Mononuclear cell (primary cell): ENCODE results near the gene CTSL. TPM values are rescaled to one million over a fixed set of nuclear protein-coding genes. Genes with fewer than 3 reads are reported as not detected.

Experiments
- H3K27me3 ChIP-seq: 2 replicates; pipeline ENCODE4 v1.6.0; 2011; ENCODE audit warnings: low read length, control low read depth; ENCODE audit not compliant: insufficient read depth
- H3K4me1 ChIP-seq: 2 replicates; pipeline ENCODE4 v1.5.1; 2011; ENCODE audit warnings: mild to moderate bottlenecking, low read length, control low read depth; ENCODE audit not compliant: insufficient read depth
- H3K4me3 ChIP-seq: 2 replicates; pipeline ENCODE4 v1.5.1; 2011; ENCODE audit warnings: mild to moderate bottlenecking, low read length, moderate library complexity
- H3K9me3 ChIP-seq: 2 replicates; pipeline ENCODE4 v1.5.1; 2011; ENCODE audit warnings: low read depth, mild to moderate bottlenecking, control low read depth, low read length
- total RNA-seq: library from RNA; depleted of rRNA; stranded (reverse); fragments of >200 nt; gene quantifications from one replicate; pipeline ENCODE4 v1.2.3, GENCODE V29; 2012

Gene CTSL
- total RNA-seq, 1 donor, result 11.0 TPM

DNA sequence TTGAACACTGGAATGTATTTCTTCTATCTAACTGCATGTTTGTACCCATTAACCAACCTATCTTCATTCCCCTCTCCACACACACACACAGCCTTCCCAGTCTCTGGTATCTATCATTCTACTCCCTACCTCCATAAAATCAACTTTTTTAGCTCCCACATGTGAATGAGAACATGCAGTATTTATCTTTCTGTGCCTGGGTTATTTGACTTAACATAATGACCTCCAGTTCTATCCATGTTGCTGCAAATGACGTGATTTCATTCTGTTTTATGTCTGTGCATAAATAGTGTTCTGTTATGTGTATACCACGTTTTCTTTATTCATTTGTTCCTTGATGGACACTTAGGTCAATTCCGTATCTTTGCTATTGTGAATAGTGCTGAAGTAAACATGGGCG is 38.7 kb upstream of the CTSL start:
- Histone ChIP-seq H3K4me1 (peaks cover 19% of the 10 kb centered on the region), H3K27me3 (no peaks in the 10 kb centered on the region), H3K4me3 (no peak overlapping the region), H3K9me3 (no peaks in the 10 kb centered on the region)

- no peaks in the 10 kb centered on the region for H3K9me3 ChIP-seq
- no peaks in the 10 kb centered on the region for H3K4me1 ChIP-seq
- no peaks in the 10 kb centered on the region for H3K27me3 ChIP-seq
- no peak overlapping the region for H3K4me3 ChIP-seq
Observed at GRCh38 chr9:87694236-87694755, 31.6 kb upstream of the CTSL start.

DNA sequence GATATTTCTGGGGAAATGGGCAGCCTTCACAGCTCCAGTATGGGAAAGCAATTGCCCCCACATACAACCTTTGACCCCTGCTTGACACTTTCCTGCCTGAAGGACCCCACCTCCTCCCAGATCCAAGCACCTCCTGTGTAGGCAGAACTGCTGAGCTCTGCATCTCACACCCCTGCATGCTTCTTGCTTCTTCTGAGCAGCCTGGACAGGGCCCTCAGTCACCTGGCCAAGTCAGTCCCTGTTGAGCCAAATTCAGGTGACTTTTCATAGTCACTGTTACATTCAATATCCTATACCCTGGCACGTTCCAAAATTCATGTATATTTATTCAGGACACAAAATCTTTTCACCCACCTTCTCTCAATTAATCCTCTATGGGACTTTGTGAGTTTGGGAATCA is 30.4 kb upstream of the CTSL start:
- H3K9me3 ChIP-seq, result no peaks in the 10 kb centered on the region
- no peak overlapping the region for H3K4me3 ChIP-seq
- H3K4me1 ChIP-seq, result no peaks in the 10 kb centered on the region
- H3K27me3 ChIP-seq, result no peaks in the 10 kb centered on the region

- no peak overlapping the region for H3K4me3 ChIP-seq
- H3K9me3 ChIP-seq, result no peaks in the 10 kb centered on the region
- H3K27me3 ChIP-seq, result no peaks in the 10 kb centered on the region
- H3K4me1 ChIP-seq, result no peaks in the 10 kb centered on the region
Observed at GRCh38 chr9:87696641-87697040, 29.3 kb upstream of the CTSL start.

- Histone ChIP-seq H3K27me3 (no peaks in the 10 kb centered on the region), H3K9me3 (no peaks in the 10 kb centered on the region), H3K4me1 (no peaks in the 10 kb centered on the region), H3K4me3 (no peak overlapping the region)
Observed at GRCh38 chr9:87698069-87698809, 27.7 kb upstream of the CTSL start.

DNA sequence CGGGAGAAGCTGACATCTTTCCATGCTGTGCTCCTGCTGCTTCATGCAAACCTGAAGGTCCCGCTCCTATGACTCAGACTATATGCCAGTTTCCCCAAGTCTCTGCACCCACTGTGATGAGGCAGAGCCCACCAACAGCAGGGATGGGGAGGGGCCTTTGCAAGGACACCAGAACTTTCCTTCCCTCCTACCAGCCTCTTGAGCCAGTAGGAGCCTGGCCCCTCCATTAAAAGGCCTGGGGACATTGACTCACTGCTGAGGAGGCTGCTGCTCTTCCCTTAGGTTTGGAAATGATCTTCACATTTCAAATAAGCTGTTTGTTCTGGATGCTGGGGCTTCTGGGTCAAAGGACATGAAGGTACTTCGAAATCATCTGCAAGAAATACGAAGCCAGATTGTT is 26.1 kb upstream of the CTSL start:
- no peaks in the 10 kb centered on the region for H3K9me3 ChIP-seq
- H3K27me3 ChIP-seq, result no peaks in the 10 kb centered on the region
- no peak overlapping the region for H3K4me3 ChIP-seq
- H3K4me1 ChIP-seq, result no peaks in the 10 kb centered on the region

GRCh38 chr9:87701491-87701890 is 24.4 kb upstream of the CTSL start:
- Histone ChIP-seq H3K4me3 (no peak overlapping the region), H3K4me1 (no peaks in the 10 kb centered on the region), H3K27me3 (no peaks in the 10 kb centered on the region), H3K9me3 (no peaks in the 10 kb centered on the region)

GRCh38 chr9:87701931-87702421 is 23.9 kb upstream of the CTSL start:
- Histone ChIP-seq H3K9me3 (no peaks in the 10 kb centered on the region), H3K27me3 (no peaks in the 10 kb centered on the region), H3K4me1 (no peaks in the 10 kb centered on the region), H3K4me3 (no peak overlapping the region)

GRCh38 chr9:87702921-87703320 is 23.0 kb upstream of the CTSL start:
- no peaks in the 10 kb centered on the region for H3K27me3 ChIP-seq

GRCh38 chr9:87703636-87704276 is 22.2 kb upstream of the CTSL start:
- no peaks in the 10 kb centered on the region for H3K9me3 ChIP-seq
- H3K4me1 ChIP-seq, result peaks cover 9% of the 10 kb centered on the region
- no peak overlapping the region for H3K4me3 ChIP-seq
- no peaks in the 10 kb centered on the region for H3K27me3 ChIP-seq

More at GRCh38 chr9:87702921-87703320, 23.0 kb upstream of the CTSL start:
- no peak overlapping the region for H3K4me3 ChIP-seq
- peaks cover 3% of the 10 kb centered on the region for H3K4me1 ChIP-seq
- H3K9me3 ChIP-seq, result no peaks in the 10 kb centered on the region

GRCh38 chr9:87704342-87704741 is 21.6 kb upstream of the CTSL start:
- no peak overlapping the region for H3K4me3 ChIP-seq
- no peaks in the 10 kb centered on the region for H3K27me3 ChIP-seq
- H3K9me3 ChIP-seq, result no peaks in the 10 kb centered on the region
- peaks cover 15% of the 10 kb centered on the region for H3K4me1 ChIP-seq

DNA sequence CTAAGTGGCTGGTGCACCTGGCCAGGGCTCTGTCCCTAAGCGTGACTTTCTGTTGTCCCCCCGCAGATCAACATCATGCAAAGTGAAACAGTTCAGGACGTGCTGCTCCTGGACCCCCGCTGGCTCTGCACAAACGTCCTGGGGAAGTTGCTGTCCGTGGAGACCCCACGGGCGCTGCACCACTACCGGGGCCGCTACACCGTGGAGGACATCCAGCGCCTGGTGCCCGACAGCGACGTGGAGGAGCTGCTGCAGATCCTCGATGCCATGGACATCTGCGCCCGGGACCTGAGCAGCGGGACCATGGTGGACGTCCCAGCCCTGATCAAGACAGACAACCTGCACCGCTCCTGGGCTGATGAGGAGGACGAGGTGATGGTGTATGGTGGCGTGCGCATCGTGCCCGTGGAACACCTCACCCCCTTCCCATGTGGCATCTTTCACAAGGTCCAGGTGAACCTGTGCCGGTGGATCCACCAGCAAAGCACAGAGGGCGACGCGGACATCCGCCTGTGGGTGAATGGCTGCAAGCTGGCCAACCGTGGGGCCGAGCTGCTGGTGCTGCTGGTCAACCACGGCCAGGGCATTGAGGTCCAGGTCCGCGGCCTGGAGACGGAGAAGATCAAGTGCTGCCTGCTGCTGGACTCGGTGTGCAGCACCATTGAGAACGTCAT is 19.7 kb upstream of the CTSL start:
- peaks cover 23% of the 10 kb centered on the region for H3K4me1 ChIP-seq
- H3K9me3 ChIP-seq, result no peaks in the 10 kb centered on the region
- H3K4me3 ChIP-seq, result no peak overlapping the region
- H3K27me3 ChIP-seq, result no peaks in the 10 kb centered on the region

- Histone ChIP-seq H3K4me1 (peaks cover 25% of the 10 kb centered on the region), H3K27me3 (no peaks in the 10 kb centered on the region), H3K9me3 (no peaks in the 10 kb centered on the region), H3K4me3 (no peak overlapping the region)
Observed at GRCh38 chr9:87707805-87708506, 18.0 kb upstream of the CTSL start.

- no peaks in the 10 kb centered on the region for H3K27me3 ChIP-seq
- no peak overlapping the region for H3K4me3 ChIP-seq
- no peaks in the 10 kb centered on the region for H3K9me3 ChIP-seq
- H3K4me1 ChIP-seq, result peaks cover 30% of the 10 kb centered on the region
Observed at GRCh38 chr9:87708546-87708945, 17.4 kb upstream of the CTSL start.
